ENCODE measurements around the gene OR1L8. TPM values are rescaled to one million over a fixed set of nuclear protein-coding genes. Genes with fewer than 3 reads are reported as not detected.

OR1L8 gene
- total RNA-seq, 1 experiment from 2014 or later, result not detected

- DNase-seq (ENCODE audit: low read depth), result no peak
Observed at GRCh38 chr9:122518226-122518625, 65.0 kb downstream of the OR1L8 start.

Other genes starting within 250 kb of the OR1L8 start
- 0.07 and 0.24 TPM in 2 replicates for gene PTGS1, start 212.4 kb downstream of the OR1L8 start, total RNA-seq (2014; rRNA removed; shearing (Covaris generic))
- gene OR1J1, start 105.5 kb downstream of the OR1L8 start, total RNA-seq (2014; rRNA removed; shearing (Covaris generic)), result not detected in 2 replicates
- gene OR1J2, start 72.6 kb downstream of the OR1L8 start, total RNA-seq (2014; rRNA removed; shearing (Covaris generic)), result 0.17 TPM in 1 of 2 replicates, not detected in the other
- not detected in 2 replicates for gene OR1J4, start 64.2 kb downstream of the OR1L8 start, total RNA-seq (2014; rRNA removed; shearing (Covaris generic))
- gene OR1N1, start 56.1 kb downstream of the OR1L8 start, total RNA-seq (2014; rRNA removed; shearing (Covaris generic)), result not detected in 2 replicates
- gene OR1N2, start 30.3 kb downstream of the OR1L8 start, total RNA-seq (2014; rRNA removed; shearing (Covaris generic)), result not detected in 2 replicates
- gene OR1Q1, start 31.4 kb upstream of the OR1L8 start, total RNA-seq (2014; rRNA removed; shearing (Covaris generic)), result not detected in 2 replicates
- not detected in 2 replicates for gene OR1B1, start 74.2 kb upstream of the OR1L8 start, total RNA-seq (2014; rRNA removed; shearing (Covaris generic))
- not detected in 2 replicates for gene OR1L1, start 78.3 kb upstream of the OR1L8 start, total RNA-seq (2014; rRNA removed; shearing (Covaris generic))
- gene OR1L3, start 91.7 kb upstream of the OR1L8 start, total RNA-seq (2014; rRNA removed; shearing (Covaris generic)), result not detected in 2 replicates
- gene OR1L4, start 140.6 kb upstream of the OR1L8 start, total RNA-seq (2014; rRNA removed; shearing (Covaris generic)), result not detected in 2 replicates
- gene OR1L6, start 158.9 kb upstream of the OR1L8 start, total RNA-seq (2014; rRNA removed; shearing (Covaris generic)), result not detected in 2 replicates
- not detected in 2 replicates for gene OR5C1, start 205.5 kb upstream of the OR1L8 start, total RNA-seq (2014; rRNA removed; shearing (Covaris generic))
- gene OR1K1, start 216.7 kb upstream of the OR1L8 start, total RNA-seq (2014; rRNA removed; shearing (Covaris generic)), result not detected in 2 replicates
- 21.8 and 25.1 TPM in 2 replicates for gene PDCL, start 245.2 kb upstream of the OR1L8 start, total RNA-seq (2014; rRNA removed; shearing (Covaris generic))

Data from HT1080 (cell line).